Pons (tissue), 1 donor: ENCODE measurements around the gene ABCA9.

Experiments used
- DNase-seq: peaks from one replicate; pipeline ENCODE4 v3.0.0-alpha.2; 2016; ENCODE audit warnings: low spot score

Gene ABCA9

DNA sequence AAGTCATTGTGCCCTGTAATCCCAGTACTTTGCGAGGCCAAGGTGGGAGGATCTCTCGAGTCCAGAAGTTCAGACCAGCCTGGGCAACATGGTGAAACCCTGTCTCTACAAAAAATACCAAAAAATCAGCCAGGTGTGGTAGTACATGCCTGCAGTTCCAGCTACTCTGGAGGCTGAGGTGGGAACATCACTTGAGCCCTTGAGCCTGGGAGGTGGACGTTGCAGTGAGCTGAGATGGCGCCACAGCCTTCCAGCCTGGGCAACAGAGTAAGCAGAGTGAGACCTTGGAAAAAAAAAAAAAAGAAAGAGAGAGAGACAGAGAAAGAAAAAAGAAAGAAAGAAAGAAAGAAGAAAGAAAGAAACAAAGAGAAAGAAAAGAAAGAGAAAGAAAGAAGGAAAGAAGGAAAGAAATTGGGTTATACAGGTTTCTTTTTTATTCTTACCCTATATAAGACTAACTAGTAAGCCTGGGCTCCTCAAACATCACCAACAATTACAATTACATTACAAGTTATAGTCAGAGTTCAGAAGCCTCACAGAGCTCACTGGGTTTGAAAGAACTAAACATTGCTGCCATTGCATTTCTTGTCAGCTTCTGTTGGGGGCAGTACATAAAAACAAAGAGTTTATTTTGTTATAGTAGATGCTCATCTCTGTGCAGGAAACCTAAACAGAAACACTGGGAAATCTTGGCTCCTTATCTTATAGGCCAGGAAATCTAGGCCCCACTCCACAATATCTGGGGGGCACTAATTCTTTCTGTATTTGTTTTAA, 6.7 kb upstream of the ABCA9 start:
- peak; percentile 31 for DNase-seq

DNA sequence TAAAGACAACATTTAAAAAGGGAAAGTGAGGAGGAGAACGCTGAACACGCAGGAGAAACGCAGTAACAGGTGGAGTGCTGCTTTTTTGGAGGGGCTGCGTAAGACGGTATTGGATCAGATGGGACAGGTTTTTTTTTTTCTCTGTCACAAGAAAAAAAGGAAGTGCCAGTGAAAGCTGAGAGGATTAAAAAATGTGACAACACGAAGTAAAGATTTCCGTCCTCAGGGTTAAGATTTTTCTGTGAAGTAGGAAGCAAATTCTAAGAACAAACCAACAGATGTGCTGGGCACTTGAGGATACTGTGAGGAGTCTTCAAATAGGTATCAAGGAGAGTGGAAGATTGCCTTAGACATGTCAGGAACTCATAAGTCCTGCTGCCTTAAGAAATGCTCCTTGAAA, 5.8 kb upstream of the ABCA9 start:
- no peak for DNase-seq

DNA sequence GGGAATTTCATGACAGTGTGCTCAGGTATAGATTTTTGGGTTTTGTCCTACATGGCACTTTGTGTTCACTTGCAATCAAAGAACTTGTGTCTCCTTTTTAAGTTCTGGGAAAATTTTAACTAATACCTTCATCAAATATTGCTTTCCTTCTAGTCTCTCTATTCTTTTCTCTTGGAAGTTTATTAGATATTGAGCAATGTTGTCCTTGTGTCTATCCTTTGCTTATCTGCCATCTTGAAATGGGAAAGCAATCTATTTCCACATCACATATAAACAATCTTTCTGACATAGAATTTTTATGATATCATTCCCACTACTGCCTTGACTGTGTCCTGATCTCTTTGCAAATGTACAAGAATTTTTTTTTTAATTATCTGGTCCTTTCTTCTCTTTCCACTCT, 4.4 kb upstream of the ABCA9 start:
- no peak for DNase-seq

DNA sequence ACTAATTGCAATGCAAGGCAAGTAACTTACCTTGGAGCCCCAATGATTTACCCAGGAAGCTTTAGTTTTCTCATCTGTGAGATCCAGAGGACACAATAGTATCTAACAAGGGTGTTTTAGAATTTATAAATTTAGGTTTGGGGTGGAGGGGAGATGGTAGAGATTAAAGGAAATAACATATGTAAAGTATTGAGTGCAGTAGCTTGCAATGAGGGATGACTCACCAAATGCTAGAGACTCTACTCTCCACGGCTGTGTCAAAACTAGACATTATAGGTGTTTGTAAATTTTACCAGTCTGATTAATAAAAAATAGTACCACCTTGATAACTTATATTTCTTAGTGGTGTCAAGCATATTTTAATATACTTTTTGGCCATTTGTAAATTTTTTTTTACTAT, 3.7 kb upstream of the ABCA9 start:
- DNase-seq = no peak

DNA sequence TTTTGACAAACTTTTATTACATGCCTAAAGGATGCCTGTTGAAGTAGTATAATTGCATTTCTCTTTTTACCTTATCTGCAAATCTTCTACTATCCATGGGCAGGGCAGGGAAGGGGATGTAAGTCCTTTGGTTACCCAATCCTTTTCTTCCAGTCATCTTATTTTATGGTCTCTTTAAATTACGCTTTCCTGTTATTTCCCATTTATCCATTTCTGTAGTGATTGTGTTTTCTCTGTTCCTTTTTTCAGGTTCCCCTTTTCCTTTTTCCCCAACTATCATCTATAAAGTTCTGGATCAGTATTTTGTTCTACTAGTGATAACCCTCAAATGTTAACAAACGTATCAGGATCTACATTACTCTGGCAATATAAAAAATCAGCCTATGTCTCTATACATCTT, 3.3 kb upstream of the ABCA9 start:
- no peak for DNase-seq

DNA sequence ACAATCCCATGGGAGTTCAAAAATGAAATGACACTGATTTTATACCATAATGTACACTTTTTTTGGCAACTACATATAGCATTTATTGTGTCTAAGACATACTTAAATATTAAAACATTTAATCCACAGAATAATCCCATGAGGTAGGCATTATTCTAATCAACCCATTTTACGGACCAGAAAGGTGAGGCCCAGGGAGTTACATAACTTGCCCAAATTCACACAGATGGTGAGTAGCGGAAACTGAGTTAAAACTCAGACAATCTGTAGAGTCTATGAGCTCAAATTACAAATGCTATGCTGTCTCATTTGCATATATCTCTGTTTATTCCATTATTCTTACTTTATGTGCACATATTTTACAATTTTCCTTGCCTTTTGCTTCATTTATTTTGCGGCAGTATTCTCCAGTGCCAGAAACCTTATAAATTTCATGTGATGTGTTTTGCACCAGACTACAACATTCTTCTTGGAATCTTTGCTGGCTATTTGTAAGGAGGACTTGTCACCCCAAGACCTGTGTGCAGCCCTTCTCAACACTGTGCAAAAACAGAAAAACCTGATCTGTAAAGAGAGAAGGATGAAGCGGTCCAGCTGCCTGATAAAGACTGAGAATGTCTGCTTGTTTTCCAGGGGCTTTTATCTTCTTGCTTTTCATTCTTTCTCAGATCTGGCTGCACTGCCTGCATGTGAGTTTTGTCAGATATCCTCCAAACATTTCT, 2.3 kb upstream of the ABCA9 start:
- no peak for DNase-seq

DNA sequence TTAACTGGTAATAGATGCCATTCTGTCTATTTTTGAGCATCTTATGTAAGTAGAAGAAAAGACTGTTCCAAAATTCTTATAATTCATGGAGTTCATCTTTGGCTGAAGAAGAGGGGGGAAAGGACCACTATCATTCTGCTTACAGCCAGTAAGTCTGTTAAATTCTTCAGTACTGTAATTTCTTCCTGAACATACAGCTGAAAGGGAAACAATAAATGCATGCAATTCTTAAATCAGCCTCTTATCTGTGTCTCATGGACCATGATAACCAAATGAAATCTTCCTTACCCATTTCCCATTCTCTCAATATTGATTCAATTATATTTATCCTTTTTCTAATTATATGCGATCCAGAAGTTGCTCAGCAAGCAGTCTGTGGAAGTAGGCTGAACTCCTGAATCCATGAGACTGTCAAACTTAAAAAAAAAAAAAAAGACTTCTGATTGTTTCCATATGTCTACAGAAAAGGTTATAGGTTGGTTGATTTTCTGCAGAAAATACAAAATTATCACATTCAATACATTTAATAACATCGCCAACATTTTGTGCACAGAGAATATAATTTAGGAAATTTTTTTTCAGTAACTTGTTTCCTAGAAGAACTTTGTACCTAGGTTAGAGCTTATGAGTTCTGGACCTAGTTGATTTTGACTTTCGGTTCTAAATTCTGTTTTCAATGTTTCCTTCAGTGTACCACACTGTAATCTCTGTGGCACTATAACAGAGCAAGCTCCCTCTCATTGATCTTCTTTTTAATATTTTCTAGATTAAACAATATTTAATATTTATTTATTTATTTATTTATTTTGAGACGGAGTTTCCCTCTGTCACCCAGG, 1.2 kb upstream of the ABCA9 start:
- DNase-seq = no peak

DNA sequence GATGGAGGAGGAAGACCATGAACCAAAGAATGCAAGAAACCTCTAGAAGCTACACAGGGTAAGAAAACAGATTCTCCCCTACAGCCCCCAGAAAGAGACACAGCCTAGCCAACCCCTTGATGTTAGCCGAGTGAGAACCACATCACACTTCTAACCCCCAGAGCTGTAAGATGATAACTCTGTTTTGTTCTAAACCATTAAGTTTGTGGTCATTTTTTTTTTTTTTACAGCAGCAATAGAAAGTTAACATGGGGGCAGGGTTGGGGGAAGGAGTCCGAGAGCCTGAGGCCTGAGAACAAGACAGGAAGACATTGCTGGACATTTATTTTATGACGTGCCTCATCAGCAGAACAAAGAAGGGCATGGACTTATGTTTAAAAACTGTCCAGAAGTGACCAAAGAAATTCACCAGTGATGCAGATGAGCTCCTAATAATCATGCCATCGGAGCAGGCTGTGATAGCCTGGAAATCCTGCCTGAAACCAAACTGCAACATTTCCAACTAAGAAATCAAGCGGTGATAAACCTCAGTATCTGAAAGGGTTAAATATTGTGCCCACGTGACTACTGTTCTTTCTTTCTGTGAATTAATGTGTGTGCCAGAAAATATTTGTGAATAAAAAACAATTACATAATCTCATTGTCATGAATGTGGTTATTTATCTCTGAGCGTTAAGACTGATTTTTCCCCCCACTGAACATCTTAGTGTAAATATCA, 1.1 kb downstream of the ABCA9 start:
- DNase-seq = no peak

DNA sequence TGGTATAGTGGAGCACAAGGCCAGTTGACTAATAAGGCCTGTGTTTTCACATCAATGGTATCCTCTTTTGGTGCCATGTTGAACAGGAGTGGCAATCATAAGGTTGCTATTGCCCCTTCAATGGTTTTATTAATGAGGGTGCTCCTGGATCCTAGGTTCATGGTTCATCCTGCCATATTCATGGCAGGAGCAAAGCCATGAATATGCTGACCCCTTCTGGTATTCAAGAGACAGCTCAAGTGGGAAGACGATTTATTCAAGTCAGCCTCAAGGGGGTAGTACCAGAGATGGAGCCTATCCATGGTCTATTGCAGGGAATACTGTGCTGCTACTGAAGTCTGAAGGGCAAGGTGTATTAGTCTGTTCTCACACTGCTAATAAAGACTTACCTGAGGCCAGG, 2.6 kb downstream of the ABCA9 start:
- no peak for DNase-seq

DNA sequence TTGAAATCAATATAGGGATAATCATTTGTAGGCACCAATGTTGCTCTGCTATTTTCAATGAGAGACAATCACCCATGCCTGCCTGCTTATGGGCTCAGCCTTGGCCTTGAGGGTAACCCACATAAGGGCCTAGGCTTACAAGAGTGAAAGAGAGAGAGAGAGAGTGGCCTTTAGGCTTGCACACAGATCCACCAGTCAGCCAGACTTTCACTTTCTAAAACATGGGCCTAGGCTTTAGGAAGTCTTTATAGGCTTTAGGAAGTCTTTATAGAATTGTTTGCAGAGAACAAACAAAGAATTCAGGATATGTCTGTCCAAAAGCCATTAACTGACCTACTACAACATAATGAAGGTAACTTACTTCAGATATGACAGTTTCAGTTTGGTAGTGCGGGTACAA, 3.4 kb downstream of the ABCA9 start:
- no peak for DNase-seq

DNA sequence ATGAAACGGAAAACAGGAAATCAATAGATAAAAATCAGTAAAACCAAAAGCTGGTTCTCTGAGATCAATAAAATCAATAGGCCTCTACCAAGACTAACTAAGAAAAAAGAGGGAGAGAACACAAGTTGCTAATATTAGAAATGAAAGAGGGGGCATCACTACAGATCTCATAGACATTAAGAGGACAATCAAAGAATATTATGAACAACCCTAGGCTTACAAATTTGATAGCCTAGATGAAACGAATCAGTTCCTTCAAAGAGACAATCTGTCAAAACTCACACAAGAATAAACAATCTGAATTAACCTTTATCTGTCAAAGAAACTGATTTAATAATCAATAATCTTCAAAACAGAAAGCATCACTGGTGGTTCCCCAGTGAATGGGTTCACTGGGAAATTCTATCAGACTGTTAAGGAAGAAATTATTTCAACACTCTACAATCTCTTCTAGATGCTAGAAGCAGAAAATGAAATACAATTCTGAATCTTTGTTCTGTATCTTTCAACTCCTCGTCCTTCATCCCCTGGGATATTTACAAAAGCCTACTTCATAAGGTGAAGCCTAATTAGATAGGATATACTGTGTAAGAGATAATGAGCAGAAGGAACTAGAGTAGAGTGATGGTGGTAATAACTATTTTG, 4.4 kb downstream of the ABCA9 start:
- no peak for DNase-seq

DNA sequence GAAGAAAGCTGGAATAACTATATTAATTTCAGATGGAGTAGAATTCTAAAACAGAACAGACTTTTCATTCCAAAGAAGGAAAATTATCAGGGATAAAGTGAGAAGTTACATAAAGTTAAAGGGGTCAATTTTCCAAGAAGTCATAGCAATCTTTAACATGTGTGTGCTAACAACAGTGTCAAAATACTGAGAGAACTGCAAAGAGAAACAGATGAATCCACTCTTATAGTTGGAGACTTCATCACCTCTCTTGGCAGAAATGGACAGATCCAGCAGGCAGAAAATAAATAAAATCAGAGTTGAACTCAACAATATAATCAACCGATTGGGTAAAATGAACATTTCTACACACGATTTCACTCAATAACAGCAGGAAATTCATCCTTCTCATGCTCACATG, 5.4 kb downstream of the ABCA9 start:
- DNase-seq = no peak

DNA sequence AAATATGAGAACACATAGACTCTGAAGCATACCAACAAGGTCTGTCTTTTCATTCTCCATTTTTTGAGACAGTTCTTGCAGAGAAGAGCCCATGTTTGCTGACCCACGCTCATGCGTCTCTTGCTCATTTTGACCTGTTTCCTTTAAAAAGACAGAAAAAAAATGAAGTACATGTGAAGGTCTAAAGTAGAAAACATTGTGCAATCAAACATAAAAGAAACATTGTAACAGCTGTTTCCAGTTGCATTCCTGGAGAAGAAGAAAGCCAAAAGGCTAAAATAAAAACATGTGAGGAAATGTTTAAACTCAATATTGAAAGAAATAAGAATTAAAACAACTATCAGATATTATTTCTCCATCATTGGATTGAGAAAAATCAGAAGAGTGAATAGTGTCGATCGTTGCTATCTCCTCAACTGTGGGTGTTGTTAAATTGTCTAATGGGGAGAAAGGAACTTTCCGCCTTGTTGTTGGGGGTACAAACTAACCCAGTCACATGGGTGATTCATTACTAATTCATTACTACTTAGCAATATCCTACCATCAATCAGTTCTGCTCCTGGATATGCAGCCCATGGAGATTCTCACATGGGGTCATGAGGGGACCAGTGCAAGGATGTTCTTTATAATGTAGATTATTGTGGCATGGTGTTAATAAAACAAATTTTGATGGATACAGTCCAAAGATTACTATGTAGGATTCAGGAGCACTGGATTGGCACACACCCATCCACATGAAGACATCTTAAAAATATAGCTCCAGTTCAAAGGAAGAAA, 9.5 kb downstream of the ABCA9 start:
- DNase-seq = no peak

DNA sequence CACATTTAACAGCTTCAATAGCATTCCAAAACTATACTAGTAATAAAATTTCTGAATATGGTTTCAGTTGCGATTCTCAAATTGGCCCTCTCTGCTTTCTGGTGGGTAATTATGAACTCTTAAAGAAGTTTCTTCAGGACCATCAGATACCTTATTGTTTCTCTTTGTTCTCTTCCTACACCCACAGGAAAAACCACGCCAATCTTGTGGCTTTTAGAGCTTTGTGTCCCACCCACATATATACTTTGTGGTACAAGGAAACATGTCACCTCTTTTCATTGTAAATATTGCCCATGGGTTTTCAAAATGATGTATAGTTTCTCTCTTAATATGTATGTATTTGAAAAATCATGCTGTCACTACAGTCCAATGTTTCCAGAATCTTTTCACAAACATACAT, 12.1 kb downstream of the ABCA9 start:
- DNase-seq = no peak

DNA sequence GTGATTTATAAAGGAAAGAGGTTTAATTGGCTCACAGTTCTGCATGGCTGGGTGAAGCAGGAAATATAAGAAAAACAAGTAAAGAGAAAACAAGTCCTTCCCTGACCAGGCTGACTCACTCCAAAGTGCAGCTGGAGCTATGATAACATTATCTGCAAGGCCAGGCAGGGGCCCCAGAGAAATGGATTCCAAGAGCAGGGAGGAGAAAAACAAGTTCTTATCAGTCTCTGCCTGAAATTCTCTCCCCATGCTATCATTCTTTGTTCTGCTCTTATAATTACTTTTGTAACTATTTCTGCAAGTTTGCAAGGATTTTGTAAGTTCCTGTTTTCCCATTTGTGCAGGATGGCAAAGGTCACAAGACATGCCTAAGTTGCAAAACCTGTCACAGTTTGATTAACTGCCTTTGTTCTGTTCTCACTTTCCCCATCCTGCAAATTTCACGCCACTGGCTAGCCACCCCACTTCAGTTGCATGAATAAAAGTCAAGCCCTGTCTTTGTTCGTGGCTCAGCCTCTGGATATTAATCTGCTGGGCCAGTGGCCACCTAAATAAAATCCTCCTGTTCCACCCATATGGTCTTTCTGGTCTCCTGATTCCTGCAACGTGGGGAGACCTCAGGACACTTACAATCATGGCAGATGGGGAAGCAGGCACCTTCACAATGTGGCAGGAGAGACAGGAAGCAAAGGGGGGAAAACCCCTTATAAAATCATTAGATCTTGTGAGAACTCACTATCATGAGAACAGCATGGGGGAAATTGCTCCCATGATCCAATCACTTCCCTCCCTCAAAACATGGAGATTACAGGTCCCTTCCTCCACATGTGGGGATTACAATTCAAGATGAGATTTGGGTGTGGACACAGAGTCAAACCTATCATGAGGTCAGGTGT, 13.1 kb downstream of the ABCA9 start:
- DNase-seq = peak; percentile 20

DNA sequence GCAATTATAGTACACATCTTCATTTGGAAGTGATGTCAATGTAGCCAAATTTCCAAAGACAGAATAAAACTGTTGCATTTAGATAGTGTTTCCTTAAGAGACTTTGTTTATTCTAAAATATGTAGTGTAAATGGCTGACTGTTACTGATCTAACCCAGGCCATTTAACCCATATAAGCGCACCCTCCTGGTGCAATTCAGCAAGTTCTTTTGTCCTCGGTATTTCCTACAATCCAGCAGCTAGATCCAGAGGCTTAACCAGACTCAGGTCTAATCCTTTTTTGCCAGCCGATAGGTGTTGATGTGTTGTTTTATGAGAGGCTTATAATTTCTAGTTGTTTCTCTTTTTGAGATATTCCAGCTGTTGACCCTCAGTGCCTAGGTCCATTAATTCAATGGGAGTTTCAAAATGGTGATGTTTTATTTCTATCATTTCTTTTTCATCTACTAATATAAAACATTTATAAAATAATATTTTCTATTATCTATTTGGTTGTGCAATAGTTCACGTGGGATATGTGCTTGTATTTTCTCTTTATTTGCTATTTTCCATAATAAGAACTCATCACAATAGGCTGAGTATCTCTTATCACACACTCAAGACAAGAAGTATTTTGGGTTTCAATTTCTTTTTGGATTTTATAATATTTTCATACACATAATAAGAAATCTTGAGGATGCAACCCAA, 14.5 kb downstream of the ABCA9 start:
- no peak for DNase-seq

DNA sequence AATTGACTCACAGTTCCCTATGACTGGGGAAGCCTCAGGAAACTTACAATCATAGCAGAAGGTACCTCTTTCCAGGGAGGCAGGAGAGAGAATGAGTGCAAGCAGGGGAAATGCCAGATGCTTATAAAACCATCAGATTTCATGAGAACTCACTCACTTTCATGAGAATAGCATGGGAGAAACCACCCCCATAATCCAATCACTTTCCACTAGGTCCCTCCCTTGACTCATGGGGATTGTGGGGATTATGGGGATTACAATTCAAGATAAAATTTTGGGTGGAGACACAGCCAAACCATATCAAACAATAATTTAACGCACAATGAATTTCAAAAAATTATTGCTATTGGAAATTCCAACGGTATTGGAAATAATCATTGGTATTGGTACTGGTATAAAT, 15.1 kb downstream of the ABCA9 start:
- no peak for DNase-seq

DNA sequence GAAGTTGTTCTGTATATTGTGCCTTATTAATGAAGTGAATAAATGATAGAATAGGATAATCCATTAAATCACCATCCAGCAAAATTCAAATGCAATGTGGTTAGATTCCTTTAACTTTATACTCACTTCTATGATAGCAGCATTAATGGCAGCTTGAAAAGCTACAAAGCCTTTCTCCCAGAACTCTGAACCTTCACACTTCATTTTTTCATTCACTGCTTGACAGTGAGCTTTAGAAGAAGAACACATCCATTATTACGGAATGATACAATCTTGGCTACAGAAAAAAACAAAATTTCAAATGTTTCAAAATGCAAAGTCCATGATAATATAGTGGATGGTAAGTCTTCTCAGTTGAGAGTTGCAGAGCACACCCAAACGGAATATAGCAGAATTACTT, 16.4 kb downstream of the ABCA9 start:
- DNase-seq = no peak

DNA sequence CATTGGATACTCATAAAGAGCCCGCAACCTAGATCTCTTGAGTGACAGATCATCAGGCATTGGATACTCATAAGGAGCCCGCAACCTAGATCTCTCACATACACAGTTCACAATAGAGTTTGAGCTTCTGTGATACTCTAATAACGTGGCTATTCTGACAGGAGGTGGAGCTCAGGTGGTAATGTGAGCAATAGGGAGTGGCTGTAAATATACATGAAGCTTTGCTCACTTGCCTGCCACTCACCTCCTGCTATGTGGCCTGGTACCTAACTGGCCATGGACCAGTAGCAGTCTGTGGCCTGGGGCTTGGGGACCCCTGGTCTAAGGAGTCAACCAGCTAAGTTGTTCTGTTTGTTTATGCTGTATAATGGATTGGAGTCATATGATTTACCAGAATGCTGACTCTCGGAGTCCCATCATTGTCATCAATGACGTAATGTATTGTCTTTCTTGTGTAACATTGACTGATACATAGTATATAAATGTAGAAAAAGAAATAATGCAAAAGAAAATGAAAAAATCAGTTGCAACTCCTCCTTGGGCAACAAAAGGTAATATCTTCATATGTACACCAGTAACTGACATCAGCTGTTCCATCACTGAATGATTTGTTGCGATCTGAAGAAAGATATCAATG, 17.5 kb downstream of the ABCA9 start:
- DNase-seq = no peak
